Left renal cortex interstitium (tissue), 4 donors: ENCODE data around the gene GNAI2. TPM values are rescaled to one million over a fixed set of nuclear protein-coding genes. Genes with fewer than 3 reads are reported as not detected.

ENCODE experiments used
- DNase-seq, 4 donors: peaks; one replicate each; pipeline ENCODE4 v3.0.0-alpha.2; 2013; ENCODE audit warnings: low read depth in 4 of 4, low spot score in 2 of 4, missing footprints in 1 of 4
- polyA plus RNA-seq, 4 donors: library from polyadenylated mRNA; unstranded; fragments of 120-200 nt; gene quantifications; one replicate each; pipeline ENCODE4 v1.2.1, GENCODE V29; 2013; ENCODE audit not compliant: insufficient read length in 4 of 4

The GNAI2 gene
- polyA plus RNA-seq: 100 to 1,000 TPM; 176 to 232 (median 220) TPM

DNA sequence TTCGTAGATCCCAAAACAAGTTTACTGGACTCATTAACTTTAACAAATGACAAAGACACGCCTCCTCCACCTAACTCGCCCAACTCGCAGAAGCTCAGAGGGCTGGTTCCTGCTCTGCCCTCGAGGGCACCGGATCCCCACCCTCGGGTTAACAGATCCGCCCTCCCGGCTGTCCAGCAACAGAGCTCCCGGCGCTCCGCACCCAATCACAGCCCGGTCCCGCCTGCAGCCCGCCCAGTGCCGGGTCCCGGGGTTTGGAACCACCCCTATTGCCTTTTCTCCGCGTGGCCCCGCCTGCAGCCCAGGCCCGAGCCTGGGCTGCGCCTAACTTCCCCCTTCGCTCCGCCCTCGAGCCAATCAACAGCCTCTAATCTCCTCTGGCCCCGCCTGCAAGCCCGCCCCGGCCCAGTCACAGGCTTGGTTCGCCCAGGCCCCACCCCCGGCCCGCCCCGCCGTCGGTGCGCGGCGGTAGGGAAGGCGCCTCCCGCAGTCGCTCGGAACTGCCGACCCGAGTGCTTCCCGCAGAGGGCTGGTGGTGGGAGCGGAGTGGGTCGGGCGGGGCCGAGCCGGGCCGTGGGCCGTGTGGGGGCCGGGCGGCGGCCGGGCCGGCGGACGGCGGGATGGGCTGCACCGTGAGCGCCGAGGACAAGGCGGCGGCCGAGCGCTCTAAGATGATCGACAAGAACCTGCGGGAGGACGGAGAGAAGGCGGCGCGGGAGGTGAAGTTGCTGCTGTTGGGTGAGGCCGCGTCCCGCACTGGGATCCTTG, at the start of gene GNAI2:
GNAI2 (plus strand) TSS at position 489 of the 768 bp plus-strand sequence; CDS start at position 621, 132 bp downstream.
- DNase-seq: peak; percentile 86 to 98 (median 93)

DNA sequence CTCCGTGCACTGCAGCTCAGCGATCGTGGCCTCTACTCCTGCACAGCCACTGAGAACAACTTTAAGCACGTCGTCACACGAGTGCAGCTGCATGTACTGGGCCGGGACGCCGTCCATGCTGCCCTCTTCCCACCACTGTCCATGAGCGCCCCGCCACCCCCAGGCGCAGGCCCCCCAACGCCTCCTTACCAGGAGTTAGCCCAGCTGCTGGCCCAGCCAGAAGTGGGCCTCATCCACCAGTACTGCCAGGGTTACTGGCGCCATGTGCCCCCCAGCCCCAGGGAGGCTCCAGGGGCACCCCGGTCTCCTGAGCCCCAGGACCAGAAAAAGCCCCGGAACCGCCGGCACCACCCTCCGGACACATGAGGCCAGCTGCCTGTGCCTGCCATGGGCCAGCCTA, 48.3 kb upstream of the GNAI2 start:
- DNase-seq: no peak

DNA sequence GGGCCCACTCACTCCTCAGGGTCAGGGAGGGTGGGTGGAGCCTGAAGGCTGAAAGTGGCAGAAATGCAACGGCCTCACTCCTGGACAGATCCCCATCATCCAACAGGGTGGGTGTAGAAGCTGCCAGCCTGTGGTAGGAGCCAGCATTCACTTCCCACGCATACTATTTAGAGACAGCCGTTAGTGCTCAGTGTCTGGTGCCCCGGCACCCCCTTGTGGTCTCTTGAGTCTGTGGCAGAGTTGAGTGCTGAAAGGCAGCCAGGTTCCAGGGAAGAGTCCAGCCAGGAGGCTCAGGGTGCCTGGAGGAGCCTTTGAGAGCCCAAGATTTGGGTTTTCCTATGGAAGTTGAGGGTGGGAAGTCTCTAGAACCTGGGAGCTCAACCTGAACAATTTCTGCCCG, 46.7 kb upstream of the GNAI2 start:
- peak in 1 of 4 donors; percentile 79 for DNase-seq

DNA sequence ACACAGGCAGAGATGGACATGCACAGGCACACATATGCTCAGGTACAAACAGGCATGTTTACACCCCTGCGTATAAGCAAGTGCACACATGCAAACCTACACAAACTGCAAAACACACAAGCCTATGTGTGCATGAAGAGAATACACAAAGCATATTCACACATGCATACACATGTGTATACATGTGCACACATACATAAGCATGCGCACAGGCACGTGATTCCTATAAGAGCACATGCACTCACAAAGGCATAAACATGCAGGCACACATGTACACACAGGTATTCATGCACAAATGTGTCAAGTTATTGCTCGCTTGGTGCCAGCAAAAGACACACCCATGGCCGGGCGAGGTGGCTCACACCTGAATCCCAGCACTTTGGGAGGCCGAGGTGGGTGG, 46.0 kb upstream of the GNAI2 start:
- DNase-seq: no peak

DNA sequence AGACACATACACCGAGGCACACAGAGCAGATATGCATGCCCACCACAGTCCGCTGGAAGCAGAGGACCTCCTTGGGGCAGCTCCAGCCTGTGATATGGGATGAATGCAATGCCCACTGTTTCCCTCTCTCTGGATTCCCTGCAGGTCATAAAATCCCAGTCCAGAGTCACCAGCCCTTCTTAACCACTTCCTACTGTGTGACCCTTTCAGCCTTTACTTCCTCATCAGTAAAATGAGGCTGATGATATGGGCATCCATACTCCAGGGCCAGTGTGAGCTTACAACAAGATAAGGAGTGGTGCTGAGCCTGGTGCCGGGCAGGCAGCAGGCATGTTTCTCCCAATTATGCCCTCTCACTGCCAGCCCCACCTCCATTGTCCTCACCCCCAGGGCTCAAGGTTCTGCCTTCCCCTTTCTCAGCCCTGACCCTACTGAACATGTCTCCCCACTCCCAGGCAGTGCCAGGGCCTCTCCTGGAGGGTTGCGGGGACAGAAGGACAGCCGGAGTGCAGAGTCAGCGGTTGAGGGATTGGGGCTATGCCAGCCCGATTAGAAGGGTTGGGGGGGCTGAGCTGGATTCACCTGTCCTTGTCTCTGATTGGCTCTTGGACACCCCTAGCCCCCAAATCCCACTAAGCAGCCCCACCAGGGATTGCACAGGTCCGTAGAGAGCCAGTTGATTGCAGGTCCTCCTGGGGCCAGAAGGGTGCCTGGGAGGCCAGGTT, 44.9 kb upstream of the GNAI2 start, which contains the start of gene GNAT1:
GNAT1 (plus strand) TSS at position 675 of the 725 bp plus-strand sequence. CDS start 116 bp downstream, outside the sequence.
- DNase-seq: no peak

DNA sequence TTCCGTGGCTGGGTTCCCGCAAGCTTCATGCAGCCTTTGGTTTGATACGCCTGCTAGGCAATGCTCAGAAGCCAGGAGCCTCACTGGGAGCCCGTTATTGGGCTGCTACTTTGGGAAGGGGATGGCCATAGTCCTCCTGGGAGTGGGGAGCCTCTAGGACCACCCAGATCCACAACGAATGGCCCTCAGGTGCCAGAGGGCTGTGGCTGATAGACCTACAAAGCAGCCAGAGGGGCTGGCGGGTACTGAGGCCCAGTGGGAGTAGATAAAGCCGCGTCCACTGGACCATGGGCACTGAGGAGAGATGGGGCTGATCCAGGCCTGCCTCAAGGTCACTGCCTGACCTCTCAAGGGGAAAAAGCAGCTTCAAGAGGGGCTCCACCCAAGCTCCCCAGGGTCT, 43.9 kb upstream of the GNAI2 start:
- DNase-seq: no peak

DNA sequence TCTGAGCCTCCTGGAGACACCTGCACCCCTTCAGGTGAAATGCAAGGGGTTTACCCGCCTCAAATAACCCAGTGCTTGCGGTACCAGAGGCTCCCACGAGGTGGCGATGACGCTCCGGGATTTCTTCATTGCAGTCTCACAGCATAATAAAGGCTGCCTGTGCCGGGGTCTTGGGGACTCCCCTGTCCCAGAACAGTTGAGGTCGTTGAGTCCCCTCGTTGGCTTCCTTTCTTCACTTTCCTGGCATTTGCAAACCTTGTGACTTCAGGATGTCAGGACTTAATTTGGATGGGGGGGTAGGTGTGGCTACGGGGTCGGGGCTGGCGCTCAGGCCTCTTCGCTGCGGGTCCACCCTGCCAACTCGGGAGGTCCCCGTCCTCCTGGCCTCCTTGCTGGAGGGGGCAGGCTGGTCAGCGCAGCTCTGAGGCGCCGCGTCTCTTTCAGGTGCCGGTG, 43.3 kb upstream of the GNAI2 start:
- peak in 2 of 4 donors; percentile 49 to 66 for DNase-seq

DNA sequence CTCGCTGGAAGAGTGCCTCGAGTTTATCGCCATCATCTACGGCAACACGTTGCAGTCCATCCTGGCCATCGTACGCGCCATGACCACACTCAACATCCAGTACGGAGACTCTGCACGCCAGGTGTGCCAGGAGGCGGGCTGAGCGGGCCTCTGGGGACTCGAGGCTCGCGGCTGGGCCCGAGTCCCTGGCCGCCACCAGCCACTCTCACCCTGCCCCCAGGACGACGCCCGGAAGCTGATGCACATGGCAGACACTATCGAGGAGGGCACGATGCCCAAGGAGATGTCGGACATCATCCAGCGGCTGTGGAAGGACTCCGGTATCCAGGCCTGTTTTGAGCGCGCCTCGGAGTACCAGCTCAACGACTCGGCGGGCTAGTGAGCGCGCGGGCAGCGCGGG, 42.7 kb upstream of the GNAI2 start:
- no peak for DNase-seq

DNA sequence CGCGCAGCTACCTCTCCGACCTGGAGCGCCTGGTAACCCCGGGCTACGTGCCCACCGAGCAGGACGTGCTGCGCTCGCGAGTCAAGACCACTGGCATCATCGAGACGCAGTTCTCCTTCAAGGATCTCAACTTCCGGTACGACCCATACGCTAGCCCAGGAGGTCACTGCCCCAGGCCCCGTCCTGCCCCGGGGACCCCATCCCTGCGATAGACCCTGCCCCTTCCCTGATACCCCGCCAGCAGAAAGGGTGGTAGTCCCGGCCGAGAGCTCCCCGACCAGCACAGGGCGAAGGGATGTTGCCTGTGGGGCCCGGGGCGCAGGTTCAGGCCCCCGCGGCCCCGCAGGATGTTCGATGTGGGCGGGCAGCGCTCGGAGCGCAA, 42.3 kb upstream of the GNAI2 start:
- DNase-seq: no peak

DNA sequence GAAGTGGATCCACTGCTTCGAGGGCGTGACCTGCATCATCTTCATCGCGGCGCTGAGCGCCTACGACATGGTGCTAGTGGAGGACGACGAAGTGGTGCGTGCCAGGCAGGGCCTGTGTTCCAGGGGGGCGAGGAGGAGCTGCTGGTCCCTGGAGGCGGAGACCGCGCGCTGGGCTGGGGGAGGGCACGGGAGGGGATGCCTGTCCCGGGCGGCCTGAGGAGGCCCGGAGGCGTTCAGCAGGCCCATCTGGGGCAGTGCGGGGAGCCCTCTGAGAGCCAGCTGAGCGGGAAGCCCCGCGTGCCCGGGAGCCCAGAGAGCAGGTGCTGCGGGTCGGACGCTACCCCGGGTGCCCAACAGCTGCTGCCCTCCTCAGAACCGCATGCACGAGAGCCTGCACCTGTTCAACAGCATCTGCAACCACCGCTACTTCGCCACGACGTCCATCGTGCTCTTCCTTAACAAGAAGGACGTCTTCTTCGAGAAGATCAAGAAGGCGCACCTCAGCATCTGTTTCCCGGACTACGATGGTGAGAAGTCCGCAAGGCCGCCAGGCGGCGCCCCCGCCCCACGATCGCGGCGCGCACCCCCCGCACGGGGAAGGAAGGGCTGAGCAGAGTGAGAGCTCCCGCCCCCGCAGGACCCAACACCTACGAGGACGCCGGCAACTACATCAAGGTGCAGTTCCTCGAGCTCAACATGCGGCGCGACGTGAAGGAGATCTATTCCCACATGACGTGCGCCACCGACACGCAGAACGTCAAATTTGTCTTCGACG, 41.7 kb upstream of the GNAI2 start:
- DNase-seq: peak in 1 of 4 donors; percentile 40

DNA sequence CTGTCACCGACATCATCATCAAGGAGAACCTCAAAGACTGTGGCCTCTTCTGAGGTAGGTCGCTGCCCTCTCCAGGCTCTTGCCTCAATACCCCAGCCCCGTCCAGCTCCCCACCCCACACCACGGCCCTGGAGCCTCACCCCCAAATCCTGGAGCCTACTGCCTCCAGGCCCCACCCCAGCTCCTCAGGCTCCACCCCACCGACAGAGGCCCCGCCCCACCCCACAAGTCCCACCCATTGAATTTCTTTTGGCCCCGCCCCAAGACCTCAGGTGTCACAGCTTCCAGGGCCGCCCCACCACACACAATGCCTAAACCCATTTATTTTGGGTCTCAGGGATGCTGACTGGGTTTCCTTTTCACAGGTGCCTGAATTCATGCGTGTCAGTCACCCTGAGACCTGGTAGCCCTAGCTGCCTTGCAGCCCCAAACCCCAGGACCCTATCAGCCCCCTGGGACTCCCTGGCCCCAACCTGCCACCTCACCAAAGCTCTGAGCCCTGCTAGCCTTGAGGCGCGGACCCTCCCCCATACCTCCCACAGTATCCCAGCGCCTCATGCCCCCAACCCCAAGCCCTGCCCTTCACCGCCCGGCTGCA, 41.0 kb upstream of the GNAI2 start:
- DNase-seq: no peak

DNA sequence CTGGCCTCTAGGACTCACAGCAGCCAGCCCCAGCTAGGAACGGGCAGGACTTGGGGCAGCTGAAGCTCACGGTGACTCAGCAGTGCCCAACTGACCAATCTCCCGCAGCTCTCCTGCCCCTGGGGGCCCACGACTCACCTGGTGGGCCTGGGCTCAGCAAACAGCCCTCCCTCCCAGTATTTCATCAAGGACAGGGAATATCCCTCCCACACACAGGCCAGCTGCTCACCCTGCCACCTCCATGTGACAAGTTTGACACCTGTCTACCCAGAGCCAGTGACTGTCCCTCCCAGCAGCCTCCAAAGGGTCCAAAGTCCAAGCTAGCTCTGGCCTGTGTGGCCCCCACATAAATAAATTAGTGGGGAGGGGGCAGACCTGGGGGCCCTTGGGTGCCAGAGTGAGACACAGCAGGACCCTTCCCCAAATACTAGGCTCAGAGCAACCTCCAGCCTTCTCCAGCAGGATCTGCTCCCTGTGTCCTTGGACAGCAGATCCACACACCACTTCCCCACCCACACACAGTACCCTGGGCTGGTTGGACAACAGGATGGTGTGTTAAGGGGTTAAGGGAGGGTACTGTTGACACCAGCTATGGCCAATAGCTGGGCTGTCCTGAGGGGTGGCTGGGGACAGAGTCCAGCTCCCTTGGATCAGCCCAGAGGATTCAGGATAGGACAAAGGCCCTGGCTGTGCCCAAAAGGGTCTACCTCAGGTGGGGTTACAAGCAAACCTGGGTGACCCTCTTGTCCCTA, 40.3 kb upstream of the GNAI2 start:
- no peak for DNase-seq

DNA sequence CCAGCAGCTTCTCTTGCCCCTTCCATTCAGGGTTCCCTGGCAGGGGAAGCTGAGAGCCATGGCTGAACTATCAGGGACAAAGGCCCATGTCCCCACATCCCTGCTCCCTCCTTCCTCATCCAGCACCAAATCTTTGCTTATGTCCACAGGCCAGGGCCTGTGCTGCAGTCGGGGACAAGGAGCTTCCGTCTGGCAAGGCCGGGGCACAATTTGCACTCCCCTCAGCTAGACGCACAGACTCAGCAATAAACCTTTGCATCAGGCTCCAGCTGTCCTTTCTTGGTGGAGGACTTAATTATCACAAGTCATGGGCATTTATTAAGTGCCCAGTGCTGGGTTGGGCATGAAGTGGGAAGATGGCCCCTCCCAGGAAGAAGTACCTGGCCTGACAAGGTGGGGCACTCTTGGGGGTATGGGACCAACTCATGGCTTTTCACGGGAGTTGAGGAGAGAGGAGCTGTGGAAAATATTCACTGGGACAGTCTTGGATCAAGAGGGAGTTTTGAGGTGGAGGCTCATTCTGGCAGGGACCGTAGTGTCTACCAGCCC, 39.7 kb upstream of the GNAI2 start:
- no peak for DNase-seq

DNA sequence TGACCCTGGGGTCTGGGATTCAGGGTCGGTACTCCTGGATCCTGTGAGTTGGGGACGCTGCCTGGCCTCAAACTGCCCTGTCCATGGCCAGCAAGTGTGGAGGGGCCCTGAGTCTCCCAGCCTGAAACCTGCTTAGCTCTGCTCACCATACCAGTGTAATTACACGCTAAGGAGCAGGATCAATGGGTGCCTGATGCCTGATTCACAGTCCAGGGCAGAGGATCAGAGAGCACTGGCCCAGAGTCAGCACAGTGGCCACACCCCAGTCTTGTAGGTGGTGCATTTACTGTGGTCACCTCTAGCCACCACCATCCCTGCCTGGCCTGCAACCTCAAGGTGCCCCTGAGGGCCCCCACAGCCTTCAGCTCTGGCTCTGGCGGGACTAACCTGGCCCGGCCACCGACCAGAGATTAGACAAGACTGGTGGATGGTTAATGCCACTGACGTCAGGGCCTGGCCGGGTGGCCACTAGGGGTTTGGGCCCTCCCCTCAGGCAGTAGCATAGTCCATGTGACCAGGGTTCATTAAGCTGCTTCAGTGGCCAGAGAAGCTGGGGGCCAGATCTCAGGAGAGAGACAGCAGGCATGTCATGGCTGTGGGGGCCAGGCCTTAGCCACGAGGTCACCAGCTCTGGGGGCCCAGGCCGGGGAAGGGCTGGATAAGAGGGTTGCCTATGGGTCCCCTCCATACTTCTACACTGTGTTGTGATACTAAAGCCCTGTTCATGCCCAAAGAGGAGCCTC, 34.3 kb upstream of the GNAI2 start:
- DNase-seq: no peak

DNA sequence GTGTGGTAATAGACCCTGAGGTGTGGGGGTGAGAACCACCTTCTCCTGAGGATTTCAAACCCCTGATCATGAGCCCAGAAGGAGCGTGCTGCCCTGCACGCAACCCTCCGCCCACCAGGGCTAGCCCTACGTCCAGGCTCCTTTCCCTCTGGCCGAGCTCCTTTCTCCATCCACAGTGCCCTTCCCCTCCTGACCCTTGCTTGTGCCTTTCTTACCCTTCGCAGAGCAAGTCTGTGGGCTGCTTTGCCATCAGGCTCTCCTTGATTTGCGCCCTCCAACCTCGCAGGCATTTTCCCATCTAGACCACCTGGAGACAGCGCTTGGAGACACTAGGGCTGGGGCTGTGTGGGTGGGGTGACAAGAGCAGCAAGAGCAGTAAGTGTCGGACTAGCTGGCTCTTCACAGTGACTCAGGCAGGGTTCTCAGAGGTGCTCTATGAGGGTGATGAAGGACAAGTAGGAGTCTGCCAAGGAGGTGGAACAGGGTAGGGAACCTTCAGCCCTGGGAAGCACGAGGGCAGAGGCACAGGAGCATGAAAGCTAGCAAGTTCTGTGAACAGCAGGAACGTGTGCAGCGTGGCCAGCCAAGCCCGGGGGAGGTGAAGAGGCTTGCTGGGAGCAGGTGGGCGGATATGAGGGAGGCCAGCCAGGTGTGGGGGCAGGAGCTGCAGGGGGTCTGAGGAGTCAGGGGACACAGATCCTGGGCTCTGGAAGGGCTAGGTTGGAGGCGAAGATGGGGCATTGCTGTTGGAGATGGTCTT, 33.5 kb upstream of the GNAI2 start:
- DNase-seq: no peak

DNA sequence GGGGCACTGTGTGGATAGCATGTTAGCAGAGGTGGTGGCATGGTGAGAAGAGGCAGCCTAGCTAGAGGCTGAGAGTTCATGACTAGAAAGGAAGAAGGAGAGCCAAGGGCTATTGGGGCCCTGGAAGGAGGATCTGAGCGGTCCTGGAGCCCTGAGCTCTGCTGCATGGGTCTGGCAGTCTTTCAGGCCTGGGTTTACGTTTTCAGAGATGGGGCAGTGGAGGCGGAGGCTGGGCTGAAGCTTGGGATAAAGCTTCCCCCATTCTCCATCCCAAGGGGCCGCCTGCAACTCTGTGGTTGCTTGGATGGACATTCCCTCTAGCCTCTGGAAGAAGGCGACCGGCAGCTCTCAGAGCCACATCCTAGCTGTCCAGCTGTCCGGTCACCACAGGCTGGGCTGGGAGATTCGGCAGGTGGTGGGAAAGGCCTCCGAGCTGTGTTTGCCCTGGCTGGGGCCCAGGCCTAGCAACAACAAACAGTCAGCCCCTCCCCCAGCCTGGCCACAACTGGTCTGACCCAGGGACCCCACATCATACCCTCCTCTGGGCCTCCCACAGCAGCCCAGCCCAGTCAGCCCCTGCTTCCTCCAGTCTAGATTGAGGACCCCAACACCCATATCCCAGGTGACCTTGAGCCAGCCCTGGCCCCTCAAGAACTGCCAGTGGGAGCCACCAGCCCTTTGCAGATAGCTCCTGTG, 32.7 kb upstream of the GNAI2 start:
- DNase-seq: no peak
